ENCODE measurements around the gene KRTAP9-3.
"Not testable (repeated sequence)": the region's sequence is repeated elsewhere in the genome, so short reads cannot be mapped to it uniquely, and the experiment has no call there.

The KRTAP9-3 gene

GRCh38 chr17:41230094-41230493 lies 2.2 kb upstream of the KRTAP9-3 start:
- no peak overlapping the region for H3K4me3 ChIP-seq (replicated peaks; ENCODE audit: low read depth, low read length)
- DNase-seq (ENCODE audit: extremely low read depth, low read depth): no peak
- no peak for TF ChIP-seq CTCF (IDR thresholded peaks at IDR 0.05; ENCODE audit: low read depth, low read length, missing control alignments)

- no peak for TF ChIP-seq CTCF (IDR thresholded peaks at IDR 0.05; ENCODE audit: low read depth, low read length, missing control alignments)
- DNase-seq (ENCODE audit: extremely low read depth, low read depth): no peak
Measured at GRCh38 chr17:41231731-41232130, 518 bp upstream of the KRTAP9-3 start.

DNA sequence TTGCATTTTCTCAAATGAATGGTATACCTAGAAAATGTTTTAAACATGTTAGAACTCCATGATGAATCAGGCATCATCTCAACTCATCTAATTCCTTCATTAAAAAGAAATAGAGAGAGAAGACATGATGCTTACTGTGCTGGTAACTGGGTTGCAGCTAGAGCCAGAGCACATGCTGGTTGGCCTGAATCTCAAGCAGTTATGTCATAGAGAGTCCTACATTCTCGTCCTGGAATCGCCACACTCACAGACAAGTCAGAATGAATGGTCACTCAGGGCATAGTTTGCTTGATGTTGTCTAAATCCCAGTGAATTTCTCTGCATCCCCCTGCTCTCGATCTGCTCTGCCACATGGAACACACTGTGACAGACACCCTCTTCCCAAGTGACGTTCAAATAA lies 4.9 kb downstream of the KRTAP9-3 start:
- H3K4me3 ChIP-seq (replicated peaks; ENCODE audit: low read depth, low read length); DNase-seq (ENCODE audit: extremely low read depth, low read depth): not testable (repeated sequence)

More at GRCh38 chr17:41231731-41232130, 518 bp upstream of the KRTAP9-3 start:
- no peak overlapping the region for H3K4me3 ChIP-seq (replicated peaks; ENCODE audit: low read depth, low read length)

GRCh38 chr17:41237949-41238437 lies 5.7 kb downstream of the KRTAP9-3 start, which contains the start of gene KRTAP9-8:
Gene KRTAP9-8, plus strand, starts transcription at chr17:41237999. Its CDS starts 53 bp downstream, at chr17:41238052.
- DNase-seq (ENCODE audit: extremely low read depth, low read depth); H3K4me3 ChIP-seq (replicated peaks; ENCODE audit: low read depth, low read length): not testable (repeated sequence)

DNA sequence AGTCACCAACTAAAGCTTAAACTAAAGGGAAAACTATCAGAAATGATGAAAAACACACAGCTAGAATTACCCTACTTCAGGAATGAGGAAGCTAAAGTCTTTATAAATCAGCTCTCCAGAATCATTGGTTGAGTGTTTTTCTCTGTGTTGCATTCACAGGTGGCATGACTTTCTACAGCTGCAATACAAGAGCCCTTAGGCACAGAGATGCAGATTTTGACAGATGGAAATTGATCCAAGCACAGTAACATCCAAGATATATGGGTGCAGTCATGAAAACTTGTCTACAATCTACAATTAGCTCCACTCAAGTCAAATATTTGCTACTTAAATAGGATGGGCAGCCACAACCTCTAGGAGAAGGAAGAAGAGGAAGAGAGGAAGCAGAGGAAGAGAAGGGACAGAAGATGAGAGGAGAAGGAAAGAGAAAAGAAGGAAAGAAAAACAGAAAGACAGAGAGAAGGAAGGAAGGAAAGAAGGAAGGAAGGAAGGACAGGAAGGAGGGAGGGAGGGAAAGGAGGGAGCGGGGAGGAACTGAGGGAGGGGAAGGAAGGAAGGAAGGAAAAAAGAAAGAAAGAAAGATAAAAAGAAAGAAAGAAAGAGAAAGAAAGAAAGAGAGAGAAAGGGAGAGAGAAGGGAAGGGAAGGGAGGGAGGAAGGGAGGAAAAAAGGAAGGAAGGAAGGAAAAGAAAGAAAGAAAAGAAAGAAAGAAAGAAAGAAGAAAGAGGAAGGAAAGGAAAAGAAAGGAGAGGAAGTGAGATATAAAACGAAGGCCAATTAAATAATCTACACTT lies 14.9 kb downstream of the KRTAP9-3 start:
- DNase-seq (ENCODE audit: extremely low read depth, low read depth): not testable (repeated sequence)

DNA sequence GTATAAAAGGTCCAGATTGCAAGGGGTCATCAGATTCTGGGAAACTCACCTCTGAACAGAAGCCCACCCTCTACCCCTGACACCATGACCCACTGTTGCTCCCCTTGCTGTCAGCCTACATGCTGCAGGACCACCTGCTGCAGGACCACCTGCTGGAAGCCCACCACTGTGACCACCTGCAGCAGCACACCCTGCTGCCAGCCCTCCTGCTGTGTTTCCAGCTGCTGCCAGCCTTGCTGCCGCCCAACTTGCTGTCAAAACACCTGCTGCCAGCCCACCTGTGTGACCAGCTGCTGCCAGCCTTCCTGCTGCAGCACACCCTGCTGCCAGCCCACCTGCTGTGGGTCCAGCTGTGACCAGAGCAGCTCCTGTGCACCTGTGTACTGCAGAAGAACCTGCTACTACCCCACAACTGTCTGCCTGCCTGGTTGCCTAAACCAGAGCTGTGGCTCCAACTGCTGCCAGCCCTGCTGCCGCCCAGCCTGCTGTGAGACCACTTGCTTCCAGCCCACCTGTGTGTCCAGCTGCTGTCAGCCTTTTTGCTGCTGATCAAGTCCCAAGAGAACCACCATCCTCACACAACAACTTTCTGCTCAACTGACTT lies 17.5 kb downstream of the KRTAP9-3 start, which contains the start of gene KRTAP9-4:
TSS of gene KRTAP9-4 (plus strand) at position 51 of the 604 bp plus-strand sequence. CDS start at position 85, 34 bp downstream.
- H3K4me3 ChIP-seq (replicated peaks; ENCODE audit: low read depth, low read length); DNase-seq (ENCODE audit: extremely low read depth, low read depth): not testable (repeated sequence)

More for the DNA sequence above, 14.9 kb downstream of the KRTAP9-3 start:
- H3K4me3 ChIP-seq (replicated peaks; ENCODE audit: low read depth, low read length): not testable (repeated sequence)

DNA sequence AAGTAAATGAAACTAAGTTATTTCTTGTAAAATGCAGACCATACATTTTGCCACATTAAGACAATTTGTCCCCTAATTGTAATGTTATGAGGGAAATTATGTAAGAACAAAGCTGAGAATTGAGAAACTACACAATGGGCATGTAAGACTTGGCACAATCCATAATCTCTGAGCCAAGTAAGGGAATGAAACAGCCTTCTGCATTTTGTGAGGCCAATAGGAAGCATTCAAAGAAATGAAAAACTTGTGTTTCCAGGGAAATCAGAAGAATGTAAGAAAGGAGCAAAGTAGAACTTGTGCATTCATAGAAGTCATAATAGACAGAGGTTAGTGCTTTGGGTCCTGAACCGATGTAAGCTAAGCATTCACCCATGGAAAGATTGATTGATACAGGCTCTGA lies 19.0 kb downstream of the KRTAP9-3 start:
- no peak overlapping the region for H3K4me3 ChIP-seq (replicated peaks; ENCODE audit: low read depth, low read length)
- no peak for DNase-seq (ENCODE audit: extremely low read depth, low read depth)
- TF ChIP-seq CTCF (IDR thresholded peaks at IDR 0.05; ENCODE audit: low read depth, low read length, missing control alignments): no peak

DNA sequence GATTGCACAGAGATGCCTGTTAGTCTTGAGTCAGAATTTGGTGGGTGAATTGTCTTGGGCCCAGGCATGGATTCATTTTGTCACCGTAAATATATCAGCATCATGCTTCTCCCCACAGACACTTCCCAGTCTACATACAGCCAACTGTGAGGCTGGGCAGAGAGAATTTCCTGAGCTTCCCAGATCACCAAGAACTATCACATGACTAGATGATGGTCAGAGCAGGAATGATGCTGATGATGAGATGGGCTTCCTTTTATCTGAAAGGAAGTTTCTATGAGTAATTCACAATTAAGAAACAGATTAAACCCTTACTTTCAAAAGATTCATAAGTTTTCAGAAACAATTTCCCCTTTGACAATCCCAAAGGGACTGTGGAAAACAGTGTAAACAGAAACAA lies 22.6 kb downstream of the KRTAP9-3 start:
- no peak for TF ChIP-seq CTCF (IDR thresholded peaks at IDR 0.05; ENCODE audit: low read depth, low read length, missing control alignments)
- no peak for DNase-seq (ENCODE audit: extremely low read depth, low read depth)
- no peak overlapping the region for H3K4me3 ChIP-seq (replicated peaks; ENCODE audit: low read depth, low read length)

GRCh38 chr17:41255381-41256290 lies 23.4 kb downstream of the KRTAP9-3 start, which contains the start of gene KRTAP9-9:
Gene KRTAP9-9, plus strand, starts transcription at chr17:41255384.
- H3K4me3 ChIP-seq (replicated peaks; ENCODE audit: low read depth, low read length); DNase-seq (ENCODE audit: extremely low read depth, low read depth): not testable (repeated sequence)
